Stomach (tissue), 9 donors: ENCODE measurements around the gene RPTOR. TPM values are rescaled to one million over a fixed set of nuclear protein-coding genes. Genes with fewer than 3 reads are reported as not detected.

Experiments used
- DNase-seq, 2 donors: peaks; one replicate each; pipeline versions ENCODE4 v3.0.0 to v3.0.0-alpha.2; 2013 to 2019
- H3K27ac ChIP-seq, 5 donors: fragments of 200-600 bp in 4 of 5; sonication (generic) in 4 of 5; one replicate each; pipeline ENCODE4 v1.5.1; 2013 to 2019; ENCODE audit warnings: mild to moderate bottlenecking in 1 of 5, moderate library complexity in 1 of 5
- H3K27me3 ChIP-seq, 3 donors: fragments of 200-600 bp; sonication (generic); one replicate each; pipeline ENCODE4 v1.5.1; 2017 to 2019; ENCODE audit warnings: mixed run types in 1 of 3
- H3K36me3 ChIP-seq, 4 donors: fragments of 200-600 bp; sonication (generic); 1 replicate in 3 of 4; 2 replicates in 1 of 4; pipeline ENCODE4 v1.5.1; 2016 to 2019
- H3K4me1 ChIP-seq, 4 donors: fragments of 200-600 bp; sonication (generic); one replicate each; pipeline ENCODE4 v1.5.1; 2016 to 2019
- H3K4me3 ChIP-seq, 4 donors: fragments of 200-600 bp; sonication (generic) in 3 of 4; one replicate each; pipeline ENCODE4 v1.5.1; 2016 to 2019; ENCODE audit warnings: mild to moderate bottlenecking in 1 of 4
- H3K9me3 ChIP-seq, 4 donors: fragments of 200-600 bp; sonication (generic); one replicate each; pipeline ENCODE4 v1.5.1; 2016 to 2019
- CTCF ChIP-seq, 7 experiments: fragments of 450-650 bp in 4 of 7; fragments of 200-600 bp in 3 of 7; sonication (generic) in 3 of 7; IDR thresholded peaks; one replicate each; pipeline ENCODE4 v1.5.1; 2016 to 2019; ENCODE audit warnings: antibody characterized with exemption in 7 of 7, control low read depth in 2 of 7, mild to moderate bottlenecking in 1 of 7
- EP300 ChIP-seq: sonication (generic); formaldehyde crosslinking; IDR thresholded peaks from one replicate; pipeline ENCODE4 v1.6.1; 2017; ENCODE audit warnings: antibody characterized with exemption
- POLR2A ChIP-seq, 4 donors: fragments of 450-650 bp; IDR thresholded peaks; one replicate each; pipeline ENCODE4 v1.6.1; 2016; ENCODE audit warnings: antibody characterized with exemption in 4 of 4, control low read depth in 2 of 4, mild to moderate bottlenecking in 1 of 4, moderate library complexity in 1 of 4
- POLR2AphosphoS5 ChIP-seq, 3 donors: sonication (generic); formaldehyde crosslinking; IDR thresholded peaks; one replicate each; pipeline ENCODE4 v1.6.1; 2016; ENCODE audit warnings: antibody characterized with exemption in 3 of 3
- WGBS, 5 donors: extraction: QIAGEN DNeasy Blood & Tissue Kit in 3 of 5; methylation state at CpG; one replicate each; pipeline versions ENCODE4 v1.1.5 to v1.1.7; 2013 to 2018; 5-methylcytosine and 5-hydroxymethylcytosine counted together
- intact Hi-C: fragments of 100-400 bp; cut with DNase I; formaldehyde crosslinking; loops from one replicate; pipeline ENCODE4 v1.15.1; 2023; ENCODE audit warnings: low total_unique reads
- polyA plus RNA-seq, 3 donors: library from polyadenylated mRNA; stranded (reverse); fragments of 200-250 nt; gene quantifications; one replicate each; pipeline ENCODE4 v1.2.3, GENCODE V29; 2013
- total RNA-seq, 5 donors: library from RNA; depleted of rRNA; stranded (reverse); fragments of >200 nt; gene quantifications; one replicate each; pipeline versions ENCODE4 v1.1.0 to v1.2.3, GENCODE V29; 2014 to 2016
- donor health status: healthy with polysubstance abuse.
- donor health status: Bipolar disorder and iron deficiency.
- donor health status: healthy.

RPTOR gene
- total and polyA plus RNA-seq, 8 donors = 3.8 to 103 (median 19.3) TPM

GRCh38 chr17:80769516-80769915 is 224.9 kb downstream of the RPTOR start:
- TF ChIP-seq CTCF (IDR thresholded peaks at IDR 0.05) = no peak
- TF ChIP-seq POLR2A (IDR thresholded peaks at IDR 0.05) = no peak
- no peak for TF ChIP-seq EP300
- no peak for TF ChIP-seq POLR2AphosphoS5 (IDR thresholded peaks at IDR 0.05)
- no peak overlapping the region for H3K27ac ChIP-seq
- DNase-seq = no peak
- WGBS, 5 donors = 92 to 93% (median 92%) methylated on average over 8 to 10 of the region's 10 CpGs
- peaks cover 0 to 26% (median 12%) of the 10 kb centered on the region in 4 donors for H3K4me1 ChIP-seq
- no peak overlapping the region for H3K4me3 ChIP-seq
- intact Hi-C loops = no loop called here
- H3K9me3 ChIP-seq = no peaks in the 10 kb centered on the region
- H3K36me3 ChIP-seq = peaks cover 4 to 8% (median 6%) of the 10 kb centered on the region in 4 donors
- no peaks in the 10 kb centered on the region for H3K27me3 ChIP-seq

- Histone ChIP-seq H3K9me3 (no peaks in the 10 kb centered on the region), H3K4me1 (peaks cover 0 to 29% (median 17%) of the 10 kb centered on the region in 4 donors), H3K4me3 (no peak overlapping the region), H3K27ac (no peak overlapping the region), H3K27me3 (no peaks in the 10 kb centered on the region), H3K36me3 (peaks cover 4 to 9% (median 6%) of the 10 kb centered on the region in 4 donors)
- WGBS, 5 donors = 91 to 95% (median 93%) methylated on average over 19 of the region's 19 CpGs
- DNase-seq = no peak
- no peak for TF ChIP-seq POLR2AphosphoS5 (IDR thresholded peaks at IDR 0.05)
- no peak for TF ChIP-seq POLR2A (IDR thresholded peaks at IDR 0.05)
- no peak for TF ChIP-seq EP300
- TF ChIP-seq CTCF (IDR thresholded peaks at IDR 0.05) = no peak
- intact Hi-C loops = no loop called here
Measured at GRCh38 chr17:80769936-80770625, 225.4 kb downstream of the RPTOR start.

GRCh38 chr17:80770881-80771611 is 226.4 kb downstream of the RPTOR start:
- DNase-seq = no peak
- intact Hi-C loops = no loop called here
- WGBS, 5 donors = 90 to 96% (median 94%) methylated on average over 21 of the region's 21 CpGs
- no peak overlapping the region for H3K4me3 ChIP-seq
- H3K27me3 ChIP-seq = no peaks in the 10 kb centered on the region
- H3K9me3 ChIP-seq = no peaks in the 10 kb centered on the region
- H3K36me3 ChIP-seq = peaks cover 4 to 9% (median 6%) of the 10 kb centered on the region in 4 donors
- H3K27ac ChIP-seq = no peak overlapping the region
- peaks cover 0 to 38% (median 19%) of the 10 kb centered on the region in 4 donors for H3K4me1 ChIP-seq
- TF ChIP-seq EP300 (no peak), POLR2A (IDR thresholded peaks at IDR 0.05) (no peak), POLR2AphosphoS5 (IDR thresholded peaks at IDR 0.05) (no peak), CTCF (IDR thresholded peaks at IDR 0.05) (no peak)

- intact Hi-C loops = no loop called here
- H3K27ac ChIP-seq = no peak overlapping the region
- peaks cover 4 to 12% (median 5%) of the 10 kb centered on the region in 4 donors for H3K36me3 ChIP-seq
- H3K27me3 ChIP-seq = no peaks in the 10 kb centered on the region
- peaks cover 0 to 38% (median 21%) of the 10 kb centered on the region in 4 donors for H3K4me1 ChIP-seq
- H3K4me3 ChIP-seq = no peak overlapping the region
- no peaks in the 10 kb centered on the region for H3K9me3 ChIP-seq
- no peak for TF ChIP-seq POLR2A (IDR thresholded peaks at IDR 0.05)
- TF ChIP-seq POLR2AphosphoS5 (IDR thresholded peaks at IDR 0.05) = no peak
- TF ChIP-seq CTCF (IDR thresholded peaks at IDR 0.05) = no peak
- TF ChIP-seq EP300 = no peak
- WGBS, 5 donors = 85 to 93% (median 90%) methylated on average over 9 to 11 of the region's 11 CpGs
- DNase-seq = no peak
Measured at GRCh38 chr17:80771612-80772005, 227.0 kb downstream of the RPTOR start.
